GM18498 (cell line): ENCODE results near the gene KRT20.

Source experiments
- ATAC-seq: cut with Tn5 transposase; IDR thresholded peaks from one replicate; pipeline ENCODE4 v1.9.1; 2021; ENCODE audit warnings: mild to moderate bottlenecking, moderate library complexity; ENCODE audit not compliant: unreplicated experiment

KRT20 gene

DNA sequence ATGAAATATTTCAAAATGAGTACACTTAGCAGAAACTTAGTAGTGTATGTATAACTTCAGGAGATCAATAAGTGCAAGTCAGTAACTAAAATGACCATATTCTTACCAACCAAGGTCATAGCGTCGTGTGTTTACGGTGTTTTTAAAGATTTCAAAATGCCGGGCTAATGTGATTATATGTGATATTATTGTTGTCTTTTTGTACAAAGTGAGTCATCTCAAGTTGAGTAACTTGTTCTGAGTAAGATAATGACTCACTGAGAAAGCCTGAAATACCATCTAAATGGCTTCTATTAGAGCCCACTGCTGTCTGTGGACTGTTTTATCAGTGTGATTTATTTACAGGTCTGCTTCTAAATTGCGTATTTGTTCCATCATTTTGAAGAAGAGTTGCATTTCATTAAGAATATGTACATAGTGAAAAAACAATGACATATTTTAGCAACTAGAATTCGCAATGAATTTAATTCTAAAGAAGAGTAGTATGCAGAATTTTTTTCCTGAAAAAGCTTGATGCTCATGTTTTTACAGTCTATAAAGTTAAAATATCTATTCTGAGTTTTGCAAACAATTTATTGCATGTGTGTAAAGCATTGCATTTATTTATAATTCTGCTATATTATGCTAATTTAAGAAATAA lies 30.7 kb downstream of the KRT20 start:
- no peak for ATAC-seq

DNA sequence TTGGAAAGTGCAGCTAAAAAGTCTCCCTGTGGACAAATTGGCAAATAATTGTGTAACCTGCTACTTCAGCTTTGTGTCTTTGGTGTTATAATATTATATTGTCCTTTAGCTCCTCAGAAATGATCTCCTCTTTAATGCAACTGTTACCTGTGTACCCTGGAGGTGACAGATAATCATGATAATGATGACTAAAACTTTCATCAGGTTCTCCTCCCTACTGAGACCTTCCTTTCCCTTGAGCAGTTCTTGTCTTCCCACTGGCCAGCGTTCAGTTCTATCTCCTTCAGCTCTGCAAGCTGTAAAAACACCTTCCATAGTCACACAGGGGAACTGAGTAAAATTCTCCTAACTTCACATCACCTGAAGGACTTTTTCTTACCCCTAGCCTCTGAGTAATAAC lies 32.7 kb downstream of the KRT20 start:
- no peak for ATAC-seq

DNA sequence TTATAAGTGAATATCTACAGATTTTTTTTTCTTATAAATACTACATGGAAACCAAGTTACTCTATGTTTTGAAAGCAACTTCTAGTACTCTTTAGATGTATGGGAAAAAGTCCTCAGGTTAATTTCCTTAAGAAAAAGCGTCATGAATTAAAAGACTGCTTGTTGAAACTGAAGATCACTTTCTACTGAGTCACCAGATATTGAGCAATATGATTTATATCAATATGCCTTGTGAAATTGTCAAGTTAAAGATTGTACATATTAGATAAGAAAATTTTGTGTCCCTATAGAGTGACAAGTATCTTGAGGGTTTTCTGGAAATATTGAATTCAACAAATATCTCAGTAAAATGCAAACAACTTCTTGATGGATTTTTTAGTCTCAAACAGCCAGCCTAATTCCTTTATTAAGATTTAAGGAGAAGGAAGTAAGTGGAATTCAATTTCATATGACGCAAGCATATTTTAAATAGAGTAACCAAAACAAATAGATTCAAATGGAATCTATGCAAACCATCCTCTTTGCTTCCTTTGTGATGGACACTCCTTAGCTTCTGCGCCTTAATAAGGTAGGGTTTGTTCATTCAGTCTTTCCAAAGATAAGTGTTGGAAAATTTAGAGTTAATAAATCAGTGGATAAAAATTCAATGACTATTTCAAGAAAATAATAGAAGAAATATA lies 34.6 kb downstream of the KRT20 start:
- no peak for ATAC-seq

DNA sequence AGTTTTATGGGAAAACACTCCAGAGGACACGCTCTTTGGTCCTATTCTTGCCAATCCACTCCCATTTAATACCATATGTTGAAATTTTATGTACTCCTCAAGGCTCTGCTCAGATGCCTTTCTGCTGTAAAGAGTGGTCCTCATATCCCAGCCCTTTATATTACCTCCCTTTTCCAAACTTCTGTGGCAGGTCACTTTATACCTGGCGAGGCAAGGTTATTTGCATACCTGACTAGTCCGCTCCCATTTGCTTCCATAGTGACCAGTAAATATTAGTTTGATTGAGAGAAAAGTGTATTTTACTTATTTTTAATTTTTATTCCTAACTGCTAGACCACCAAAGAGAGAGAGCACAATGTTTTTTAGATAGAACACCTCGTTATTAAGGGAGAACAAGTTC lies 35.3 kb downstream of the KRT20 start:
- no peak for ATAC-seq

DNA sequence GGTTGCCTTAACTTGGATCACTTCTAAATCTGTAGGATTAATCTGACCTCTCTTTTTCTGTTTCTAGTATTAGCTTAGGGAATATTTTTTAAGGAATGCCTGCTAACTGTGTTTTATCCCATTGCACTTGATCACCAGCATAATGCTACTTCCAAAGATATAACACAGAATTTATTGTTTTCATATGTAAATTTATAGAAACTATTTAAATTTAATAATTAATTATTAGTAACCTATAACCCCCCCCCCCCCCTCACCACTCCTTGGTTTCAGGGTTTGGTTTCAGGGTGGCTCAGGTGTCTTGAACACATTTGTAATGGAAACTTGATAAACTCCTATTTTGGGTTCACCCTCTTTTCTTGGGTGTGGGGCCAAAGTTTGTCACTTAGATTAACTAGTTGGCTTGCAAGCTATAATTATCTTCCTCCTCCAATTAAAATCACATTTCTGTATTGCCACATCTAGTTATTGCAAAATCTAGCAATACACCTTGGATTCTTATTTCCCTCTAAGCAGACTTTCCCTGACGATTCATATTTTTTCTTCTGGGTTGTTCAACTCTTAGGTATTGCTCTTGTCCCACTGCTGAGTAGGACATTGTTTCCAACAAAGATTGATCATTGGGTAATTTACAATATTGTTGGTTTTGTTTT lies 36.3 kb downstream of the KRT20 start:
- ATAC-seq, result no peak

DNA sequence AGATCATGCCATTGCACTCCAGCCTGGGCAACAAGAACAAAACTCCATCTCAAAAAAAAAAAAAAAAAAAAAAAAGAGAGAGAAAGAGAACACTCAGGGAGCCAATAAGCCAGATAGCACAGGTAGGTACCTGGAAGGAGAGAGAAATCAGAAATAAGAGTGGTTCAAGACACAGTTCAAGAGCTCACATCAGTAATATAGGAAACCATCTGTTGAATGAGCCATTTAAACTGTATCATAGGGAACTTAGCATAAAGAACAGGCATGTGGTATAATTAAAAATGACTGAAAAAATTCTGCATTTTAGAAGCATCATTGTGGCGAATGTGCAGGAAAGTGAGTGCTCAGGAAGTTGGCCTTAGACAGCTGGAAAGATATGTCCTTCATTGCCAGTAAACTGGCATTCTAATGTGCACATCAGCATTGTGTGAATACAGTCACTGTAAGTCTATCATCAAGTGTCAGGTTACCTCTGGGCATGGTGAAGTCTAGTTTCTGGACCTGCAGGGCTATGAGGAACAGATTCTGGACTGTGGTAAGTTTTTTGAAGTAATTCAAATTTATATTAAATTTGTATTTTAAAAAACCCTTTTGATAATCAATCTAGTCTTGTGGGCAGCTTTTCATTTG lies 38.4 kb downstream of the KRT20 start:
- no peak for ATAC-seq

DNA sequence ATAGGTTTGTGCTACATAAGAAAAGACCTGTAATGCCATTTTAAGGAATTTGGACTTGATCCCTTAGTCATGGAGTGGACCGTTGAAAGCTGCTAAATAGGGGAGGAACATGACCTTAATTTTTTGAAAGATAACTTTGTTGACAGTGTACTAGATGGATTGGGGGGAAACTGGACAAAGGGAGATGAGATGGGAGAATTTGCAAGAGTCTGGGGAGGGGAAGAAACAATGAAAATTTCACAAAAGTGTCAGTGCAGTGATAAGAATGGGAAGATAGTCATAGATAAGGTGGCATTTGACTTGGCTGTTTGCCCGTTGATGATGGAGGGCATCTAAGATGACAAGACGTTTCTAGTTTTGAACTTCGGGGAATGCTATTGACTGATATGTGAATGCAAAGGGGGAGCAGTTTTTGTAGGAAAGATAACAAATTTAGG lies 40.4 kb downstream of the KRT20 start:
- ATAC-seq, result no peak

DNA sequence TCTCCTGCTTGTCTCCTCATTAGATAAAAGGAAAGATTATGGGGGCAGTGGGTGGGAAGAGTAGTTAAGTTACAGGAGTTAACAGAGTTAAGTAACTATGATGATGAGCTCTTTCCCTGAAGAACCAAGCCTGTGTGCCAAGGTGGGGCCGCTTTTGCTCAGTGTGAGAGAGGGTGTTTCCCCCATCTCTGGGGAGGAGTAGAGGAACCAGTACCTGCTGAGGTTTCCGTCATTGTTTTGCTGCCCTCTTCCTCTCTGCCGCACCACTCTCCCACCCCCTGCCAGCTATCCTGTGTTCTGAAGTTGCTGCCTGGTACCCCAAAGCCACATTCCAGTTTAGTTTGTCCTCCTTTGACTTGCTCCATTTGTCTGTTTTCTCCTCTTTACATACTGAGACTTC lies 41.8 kb downstream of the KRT20 start:
- ATAC-seq, result no peak

DNA sequence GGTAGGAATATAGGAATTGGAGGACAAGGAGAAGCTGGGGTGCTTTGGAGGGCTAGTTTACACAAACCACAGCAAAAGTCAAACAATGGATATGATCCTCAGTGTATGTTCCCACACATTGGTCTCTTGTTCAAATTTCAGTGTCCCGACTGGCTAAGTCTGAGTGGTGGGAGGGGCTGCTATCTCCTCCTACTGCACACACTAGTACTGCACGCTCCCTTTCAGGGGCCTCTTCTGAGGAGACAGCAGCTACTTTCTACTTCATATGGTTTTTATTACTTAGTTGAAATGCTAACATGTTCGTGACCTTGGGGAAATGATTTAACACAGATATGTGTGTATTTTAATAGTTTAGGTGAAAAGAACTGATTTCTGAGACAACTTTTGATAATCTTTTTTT lies 43.8 kb downstream of the KRT20 start:
- ATAC-seq, result no peak

DNA sequence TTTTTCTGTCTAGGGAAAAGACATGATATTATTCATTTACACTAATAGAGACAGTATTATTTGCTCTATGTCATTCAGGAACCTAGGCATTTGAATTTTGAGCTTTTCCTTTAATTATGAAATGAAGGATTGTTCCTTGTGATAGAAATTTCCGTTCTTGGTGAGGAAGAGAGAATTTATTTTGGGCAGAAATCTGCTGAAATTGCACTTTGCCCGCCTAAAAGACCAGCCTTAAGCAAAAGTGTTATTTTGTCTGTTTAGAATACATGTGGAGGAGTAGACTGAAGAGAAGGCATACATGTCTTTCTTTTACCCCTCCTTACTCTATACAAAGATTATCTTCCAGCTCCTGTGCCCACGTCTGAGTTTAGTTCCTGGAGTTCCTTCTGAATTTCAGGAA lies 45.8 kb downstream of the KRT20 start:
- ATAC-seq, result no peak

DNA sequence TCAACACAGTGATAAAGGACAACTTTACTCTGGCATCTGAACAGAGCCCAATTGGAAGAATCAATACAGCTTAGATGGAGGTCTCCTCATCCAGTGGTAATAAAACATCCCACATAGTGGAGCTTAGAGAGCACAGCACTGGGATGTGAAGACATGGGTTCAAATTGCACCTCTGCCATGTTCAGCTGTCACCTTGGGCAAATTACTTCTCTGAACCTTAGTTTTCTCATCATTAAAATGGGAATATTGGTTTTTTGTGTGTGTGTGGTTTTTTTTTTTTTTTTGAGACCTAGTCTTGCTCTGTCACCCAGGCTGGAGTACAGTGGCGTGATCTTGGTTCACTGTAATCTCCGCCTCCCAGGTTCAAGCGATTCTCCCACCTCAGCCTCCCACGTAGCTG lies 49.0 kb downstream of the KRT20 start:
- no peak for ATAC-seq

DNA sequence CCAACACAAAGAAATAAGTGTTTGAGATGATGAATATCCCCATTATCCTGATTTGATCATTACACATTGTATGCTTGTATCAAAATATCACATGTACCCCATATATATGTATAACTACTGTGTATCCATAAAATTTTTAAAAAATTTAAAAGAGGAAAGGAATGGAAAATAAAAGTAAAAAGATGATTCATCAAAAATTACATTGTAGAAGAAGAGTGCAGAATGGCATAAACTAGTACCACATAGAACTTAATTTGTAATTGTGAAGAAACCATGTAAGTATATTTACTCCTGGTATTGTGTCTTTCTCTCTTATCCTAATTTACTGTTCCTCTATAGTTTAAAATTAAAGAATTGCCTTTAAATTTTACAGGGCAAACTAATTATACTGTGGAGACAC lies 51.2 kb downstream of the KRT20 start:
- no peak for ATAC-seq

DNA sequence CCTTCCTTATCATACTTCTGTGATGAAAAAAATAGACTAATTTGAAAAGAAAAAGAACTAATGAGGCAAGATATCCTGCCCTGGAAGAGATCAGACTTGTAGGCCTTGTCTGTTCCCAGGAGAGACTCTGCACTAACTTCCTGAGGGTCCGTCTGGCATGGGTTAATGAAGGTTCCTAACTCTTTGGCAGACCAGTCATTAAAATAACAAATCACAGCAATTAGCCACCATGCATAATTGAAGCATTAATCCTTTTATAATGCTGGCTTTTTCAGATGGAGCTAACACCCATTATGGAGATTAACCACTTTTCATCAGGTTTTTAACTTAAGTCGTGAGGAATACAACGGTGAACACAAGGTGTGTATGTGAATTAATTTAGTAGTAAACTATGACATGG lies 52.2 kb downstream of the KRT20 start:
- ATAC-seq, result no peak

DNA sequence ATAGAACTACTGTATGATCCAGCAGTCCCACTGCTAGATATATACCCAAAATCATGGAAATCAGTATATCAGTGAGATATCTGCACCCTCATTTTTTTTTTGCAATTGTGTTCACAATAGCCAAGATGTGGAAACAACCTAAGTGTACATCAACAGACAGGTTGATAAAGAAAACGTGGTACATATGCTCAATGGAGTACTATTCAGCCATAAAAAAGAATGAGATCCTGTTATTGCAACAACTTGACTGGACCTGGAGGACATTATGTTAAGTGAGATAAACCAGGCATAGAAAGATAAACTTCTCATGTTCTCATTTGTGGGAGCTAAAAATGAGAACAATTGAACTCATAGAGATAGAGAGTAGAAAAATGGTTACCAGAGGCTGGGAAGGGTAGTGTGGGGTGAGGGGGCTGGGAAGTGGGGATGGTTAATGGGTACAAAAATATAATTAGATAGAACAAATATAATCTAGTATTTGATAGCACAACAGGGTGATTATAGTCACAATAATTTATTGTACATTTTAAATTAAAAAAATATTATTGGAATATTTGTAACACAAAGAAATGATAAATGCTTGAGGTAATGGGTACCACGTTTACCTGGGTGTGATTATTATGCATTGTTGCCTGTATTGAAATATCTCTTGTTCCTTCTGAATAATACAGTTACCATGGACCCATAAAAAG lies 54.8 kb downstream of the KRT20 start:
- ATAC-seq, result no peak

DNA sequence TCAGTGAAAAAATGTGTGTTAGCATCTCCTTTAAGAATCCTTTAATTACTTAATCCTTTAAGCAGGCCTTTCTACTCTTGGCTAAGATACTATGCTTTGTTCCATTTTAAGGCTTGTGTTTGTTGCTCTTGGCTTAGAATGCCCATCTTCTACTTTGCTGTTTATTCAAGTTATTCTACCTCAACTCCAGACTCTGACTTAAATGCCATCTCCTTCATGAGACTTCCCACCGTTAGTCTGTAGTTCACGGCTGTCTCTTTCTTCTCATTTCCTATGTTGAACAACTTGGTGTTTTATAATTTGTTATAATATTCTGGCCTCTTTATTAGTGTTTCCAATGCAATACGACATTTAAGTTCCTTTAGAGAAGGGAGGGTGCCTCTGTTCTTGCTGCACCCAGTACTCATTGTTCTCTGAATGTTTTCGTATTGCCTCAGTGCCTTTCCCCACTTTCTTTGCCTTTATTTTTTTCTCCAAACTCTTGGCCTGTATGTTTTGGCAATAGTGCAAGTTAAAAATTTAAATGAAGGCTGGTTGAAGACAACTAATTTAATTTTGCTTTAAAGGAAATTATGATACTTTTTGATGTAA lies 56.5 kb downstream of the KRT20 start:
- ATAC-seq, result no peak

DNA sequence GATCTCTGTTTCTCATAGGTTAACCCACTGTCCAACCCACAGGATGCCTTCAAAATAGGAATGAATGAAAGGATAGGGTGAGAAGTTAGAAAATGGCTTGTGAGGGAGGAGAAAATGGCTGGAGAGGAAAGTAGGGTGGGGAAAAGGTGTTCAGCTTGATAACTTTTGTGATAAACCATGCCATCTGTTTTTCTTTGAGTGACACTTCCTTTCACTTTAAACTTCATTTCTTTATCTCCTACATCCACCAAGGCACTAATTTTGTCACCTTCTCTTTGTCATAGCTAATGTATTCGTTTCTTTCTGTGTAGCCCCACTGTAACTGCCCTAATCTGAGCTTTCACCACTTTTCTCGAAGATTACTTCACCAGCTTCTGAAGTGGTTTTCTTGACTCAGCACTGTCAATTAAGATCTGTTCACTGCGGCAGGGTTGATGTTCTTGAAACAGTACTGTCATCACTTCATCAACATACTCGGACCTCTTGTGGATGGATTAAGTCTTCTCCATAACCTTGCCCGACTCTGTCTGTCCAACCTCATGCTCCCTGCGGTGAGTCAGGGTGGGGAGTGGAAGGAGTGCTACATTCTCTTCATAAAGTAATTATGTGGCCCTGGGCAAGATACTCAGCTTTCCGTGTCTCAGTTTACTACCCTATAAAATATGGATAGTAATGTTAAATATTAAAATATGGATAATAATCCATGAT lies 57.1 kb downstream of the KRT20 start:
- no peak for ATAC-seq
